GM19193 (cell line): Measurements from ENCODE around the gene CLCA2.

Experiments used
- POLR2A ChIP-seq: IDR thresholded peaks from 4 replicates; pipeline ENCODE4 v1.6.1; 2011; ENCODE audit not compliant: insufficient read depth, insufficient read length; ENCODE audit errors: extremely low read depth

Gene CLCA2

GRCh38 chr1:86423873-86424272 is at the start of gene CLCA2:
CLCA2 (plus strand) TSS chr1:86424171; CDS start chr1:86424248, 77 bp downstream.
- no peak for TF ChIP-seq POLR2A

- TF ChIP-seq POLR2A = no peak
Observed at GRCh38 chr1:86375688-86376087, 48.3 kb upstream of the CLCA2 start.

GRCh38 chr1:86377341-86377740 is 46.6 kb upstream of the CLCA2 start:
- no peak for TF ChIP-seq POLR2A

- TF ChIP-seq POLR2A = no peak
Observed at GRCh38 chr1:86378813-86379212, 45.2 kb upstream of the CLCA2 start.

GRCh38 chr1:86380257-86380861 is 43.6 kb upstream of the CLCA2 start:
- TF ChIP-seq POLR2A = no peak

GRCh38 chr1:86381223-86381622 is 42.7 kb upstream of the CLCA2 start:
- TF ChIP-seq POLR2A = no peak

GRCh38 chr1:86382878-86383277 is 41.1 kb upstream of the CLCA2 start:
- TF ChIP-seq POLR2A = no peak

- no peak for TF ChIP-seq POLR2A
Observed at GRCh38 chr1:86387916-86388627, 35.9 kb upstream of the CLCA2 start.

GRCh38 chr1:86388777-86389176 is 35.2 kb upstream of the CLCA2 start:
- TF ChIP-seq POLR2A = no peak

- TF ChIP-seq POLR2A = no peak
Observed at GRCh38 chr1:86389307-86389706, 34.7 kb upstream of the CLCA2 start.

- TF ChIP-seq POLR2A = no peak
Observed at GRCh38 chr1:86394416-86394815, 29.6 kb upstream of the CLCA2 start.

GRCh38 chr1:86395751-86396497 is 28.0 kb upstream of the CLCA2 start, which contains the start of gene ODF2L:
ODF2L (minus strand) TSS chr1:86396323; CDS start chr1:86387027, 9,296 bp downstream.
- TF ChIP-seq POLR2A = peak; percentile 52

- no peak for TF ChIP-seq POLR2A
Observed at GRCh38 chr1:86396498-86396890, 27.5 kb upstream of the CLCA2 start.

- TF ChIP-seq POLR2A = no peak
Observed at GRCh38 chr1:86409416-86410021, 14.5 kb upstream of the CLCA2 start.

- TF ChIP-seq POLR2A = no peak
Observed at GRCh38 chr1:86410879-86411278, 13.1 kb upstream of the CLCA2 start.
